Right lobe of liver (tissue), 4 donors: Measurements from ENCODE around the gene KLHL5.

ENCODE experiments used
- CTCF ChIP-seq, 4 donors: fragments of 200-600 bp in 3 of 4; fragments of 450-650 bp in 1 of 4; IDR thresholded peaks; one replicate each; pipeline versions ENCODE4 v1.5.1 to v1.8.0; 2016 to 2022; ENCODE audit warnings: antibody characterized with exemption in 4 of 4, mild to moderate bottlenecking in 2 of 4
- POLR2A ChIP-seq: fragments of 450-650 bp; IDR thresholded peaks from one replicate; pipeline ENCODE4 v1.6.1; 2017; ENCODE audit warnings: antibody characterized with exemption, mild to moderate bottlenecking
- donor health status: DM: no; HTN: no; CAD: no.
- donor health status: DM: no; HTN: no; CAD: no.
- donor health status: DM: no; HTN: yes; CAD: no.

GRCh38 chr4:39036172-39036571 is 25.9 kb upstream of the KLHL5 start:
- TF ChIP-seq CTCF (IDR thresholded peaks at IDR 0.05), result no peak
- TF ChIP-seq POLR2A, result no peak
